NT2/D1 (cell line): ENCODE results near the gene FAM163A.

Experiments used
- SUZ12 ChIP-seq: IDR thresholded peaks from 2 replicates; pipeline ENCODE4 v1.6.1; 2011; ENCODE audit not compliant: insufficient read length, insufficient read depth; ENCODE audit errors: extremely low read depth
- YY1 ChIP-seq: IDR thresholded peaks from 2 replicates; pipeline ENCODE4 v1.6.1; 2011; ENCODE audit not compliant: insufficient read length, insufficient read depth
- ZNF274 ChIP-seq: IDR thresholded peaks from 2 replicates; pipeline ENCODE4 v1.6.1; 2011; ENCODE audit warnings: mild to moderate bottlenecking, low read depth, low read length

DNA sequence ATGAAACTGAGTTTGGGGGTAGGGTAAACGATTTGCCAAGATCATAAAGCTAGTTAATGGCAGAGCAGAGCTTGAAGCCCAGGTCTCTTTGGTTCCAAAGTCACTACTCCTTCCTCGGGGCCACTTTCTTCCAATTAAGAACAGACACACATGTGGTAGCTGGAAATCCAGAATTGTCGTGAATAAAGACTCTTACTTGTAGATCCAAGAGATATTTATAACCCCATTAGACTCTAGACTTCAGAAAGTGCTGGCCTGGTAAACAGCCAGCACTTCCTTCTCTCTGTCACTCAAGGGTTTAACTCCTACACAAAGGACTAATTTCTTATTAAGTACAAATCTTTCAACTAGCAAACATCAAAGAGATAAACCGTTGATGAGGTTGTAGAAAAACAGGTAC is 2.7 kb downstream of the FAM163A start:
- TF ChIP-seq YY1 (no peak), ZNF274 (no peak), SUZ12 (no peak)
